HG03066 (cell line): ENCODE data around the gene MAOA.
"Not testable (repeated sequence)": the region's sequence is repeated elsewhere in the genome, so short reads cannot be mapped to it uniquely, and the experiment has no call there.

Experiments used
- ATAC-seq: cut with Tn5 transposase; IDR thresholded peaks from one replicate; pipeline ENCODE4 v1.9.1; 2021; ENCODE audit warnings: low read depth; ENCODE audit not compliant: unreplicated experiment

MAOA gene

DNA sequence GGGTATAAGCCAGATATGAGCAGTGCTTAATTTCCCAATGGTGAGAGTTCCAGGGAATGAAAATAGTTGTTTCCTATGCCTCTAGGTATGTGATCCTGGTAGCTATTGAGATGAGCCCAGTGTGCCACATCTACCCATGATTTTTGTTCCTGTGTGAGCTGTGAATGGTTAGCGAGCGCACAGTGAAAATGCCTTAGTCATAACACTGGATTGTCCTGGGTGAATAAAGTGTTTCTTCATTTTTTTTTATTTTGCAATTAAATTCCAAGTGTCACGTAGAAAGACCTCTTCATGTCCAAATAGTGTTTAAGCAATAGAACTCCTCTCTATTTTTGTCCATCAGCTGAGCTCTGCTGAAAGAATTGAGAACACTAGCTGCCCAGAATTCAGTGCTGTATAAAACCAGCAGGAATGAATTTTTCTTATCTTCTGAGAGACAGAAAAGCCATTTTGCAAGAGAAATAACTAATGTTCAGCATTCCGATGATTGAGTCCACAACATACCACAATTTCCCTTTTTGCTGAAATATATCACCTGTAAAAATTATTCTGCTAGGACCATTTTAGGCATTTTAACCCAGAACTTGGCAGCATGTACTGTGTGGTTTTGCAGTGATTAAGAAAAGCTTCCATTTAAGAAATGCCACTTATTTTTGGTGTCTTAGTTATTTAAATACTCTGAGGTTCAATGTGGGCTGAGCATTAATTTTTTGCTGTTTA is 5.6 kb downstream of the MAOA start:
- no peak for ATAC-seq

DNA sequence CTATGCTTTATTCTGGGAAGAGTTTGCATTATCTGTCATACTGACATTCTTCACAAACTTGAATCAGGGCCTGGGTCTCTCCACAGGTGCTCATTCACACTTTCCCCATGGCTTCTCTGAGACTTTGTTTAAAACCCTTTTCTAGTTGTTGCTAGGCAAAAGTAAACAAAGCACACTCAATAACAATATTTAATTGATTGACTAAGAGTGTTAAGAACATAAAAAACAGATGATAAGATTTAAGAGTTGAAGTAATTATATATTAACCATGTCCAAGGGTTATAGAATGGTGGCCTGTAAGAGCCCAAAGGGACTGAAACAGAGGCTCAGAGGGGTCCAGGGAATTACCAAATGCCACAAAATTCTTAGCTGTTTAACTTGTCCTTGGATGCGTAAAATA is 7.1 kb downstream of the MAOA start:
- no peak for ATAC-seq

DNA sequence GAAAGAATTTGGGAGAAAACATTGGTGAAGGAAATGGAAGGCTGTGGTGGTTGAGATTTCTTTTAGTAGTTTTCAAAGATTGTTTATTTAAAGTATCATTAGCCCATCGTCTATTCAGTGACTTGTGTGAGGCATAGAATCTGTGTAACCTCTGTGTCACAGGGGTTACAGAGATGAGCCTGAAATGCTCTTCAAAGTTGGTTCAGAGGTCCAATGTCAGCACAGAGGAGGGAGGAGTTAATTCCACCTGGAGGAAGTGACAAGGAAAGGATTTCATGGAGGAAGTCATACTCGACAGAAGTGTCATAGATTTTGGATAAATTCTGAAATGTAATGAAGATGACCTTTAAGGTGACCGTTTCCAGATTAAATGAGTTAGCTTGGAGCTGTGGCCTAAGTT is 8.2 kb downstream of the MAOA start:
- no peak for ATAC-seq

DNA sequence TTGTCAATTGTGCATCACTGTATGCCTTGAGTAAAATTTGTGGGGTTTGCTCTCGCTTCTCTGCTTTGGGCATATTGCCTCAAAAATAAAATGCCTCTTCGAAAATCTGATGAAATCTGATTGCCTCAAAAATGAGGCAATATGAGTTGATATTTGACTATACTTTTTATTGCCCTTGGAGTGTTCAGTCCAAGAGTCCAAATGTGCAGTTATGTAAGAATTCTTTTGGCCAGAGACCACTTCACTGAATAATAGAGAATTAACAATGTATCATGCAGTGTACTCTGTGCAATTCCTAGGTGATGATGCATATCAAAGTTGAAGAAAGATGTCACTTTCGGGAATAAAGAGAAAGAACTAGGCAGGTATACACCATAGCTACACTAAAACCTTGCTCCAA is 8.6 kb downstream of the MAOA start:
- ATAC-seq = no peak

DNA sequence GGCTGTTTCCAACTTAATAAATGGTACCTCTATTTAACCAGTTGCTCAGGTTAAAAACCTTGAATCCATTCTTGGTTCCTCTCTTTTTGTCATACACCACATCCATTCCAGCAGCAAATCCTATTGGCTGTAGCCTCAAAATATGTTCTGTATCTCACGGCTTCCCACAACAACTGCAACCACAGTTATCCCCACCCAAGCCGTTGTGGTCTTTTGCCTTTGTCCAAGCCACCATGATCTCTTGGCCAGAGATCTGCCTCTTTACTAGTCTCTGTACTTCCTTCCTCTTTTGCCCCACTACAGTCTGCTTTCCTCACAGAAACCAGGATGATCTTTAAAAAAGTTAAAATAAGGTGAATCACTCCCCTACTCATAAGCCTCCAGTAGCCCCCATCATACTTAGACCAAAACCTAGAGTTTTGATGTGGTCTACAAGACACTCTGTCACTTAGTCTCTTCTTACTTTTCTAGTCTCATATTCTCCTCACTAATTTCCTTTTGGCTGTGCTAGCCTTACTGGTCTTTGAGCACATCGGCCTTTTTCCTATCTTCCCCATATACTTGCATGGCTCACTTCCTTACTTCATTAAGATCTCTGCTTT is 10.3 kb downstream of the MAOA start:
- ATAC-seq = no peak

DNA sequence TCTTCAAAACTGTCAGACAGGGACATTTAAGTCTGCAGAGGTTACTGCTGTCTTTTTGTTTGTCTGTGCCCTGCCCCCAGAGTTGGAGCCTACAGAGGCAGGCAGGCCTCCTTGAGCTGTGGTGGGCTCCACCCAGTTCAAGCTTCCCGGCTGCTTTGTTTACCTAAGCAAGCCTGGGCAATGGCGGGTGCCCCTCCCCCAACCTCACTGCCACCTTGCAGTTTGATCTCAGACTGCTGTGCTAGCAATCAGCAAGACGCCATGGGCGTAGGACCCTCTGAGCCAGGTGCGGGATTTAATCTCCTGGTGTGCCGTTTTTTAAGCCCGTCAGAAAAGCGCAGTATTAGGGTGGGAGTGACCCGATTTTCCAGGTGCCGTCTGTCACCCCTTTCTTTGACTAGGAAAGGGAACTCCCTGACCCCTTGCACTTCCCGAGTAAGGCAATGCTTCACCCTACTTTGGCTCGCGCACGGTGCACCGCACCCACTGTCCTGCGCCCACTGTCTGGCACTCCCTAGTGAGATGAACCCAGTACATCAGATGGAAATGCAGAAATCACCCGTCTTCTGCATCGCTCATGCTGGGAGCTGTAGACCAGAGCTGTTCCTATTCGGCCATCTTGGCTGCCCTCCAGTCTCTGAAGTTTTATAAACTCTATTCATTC is 20.0 kb downstream of the MAOA start:
- not testable (repeated sequence) for ATAC-seq

DNA sequence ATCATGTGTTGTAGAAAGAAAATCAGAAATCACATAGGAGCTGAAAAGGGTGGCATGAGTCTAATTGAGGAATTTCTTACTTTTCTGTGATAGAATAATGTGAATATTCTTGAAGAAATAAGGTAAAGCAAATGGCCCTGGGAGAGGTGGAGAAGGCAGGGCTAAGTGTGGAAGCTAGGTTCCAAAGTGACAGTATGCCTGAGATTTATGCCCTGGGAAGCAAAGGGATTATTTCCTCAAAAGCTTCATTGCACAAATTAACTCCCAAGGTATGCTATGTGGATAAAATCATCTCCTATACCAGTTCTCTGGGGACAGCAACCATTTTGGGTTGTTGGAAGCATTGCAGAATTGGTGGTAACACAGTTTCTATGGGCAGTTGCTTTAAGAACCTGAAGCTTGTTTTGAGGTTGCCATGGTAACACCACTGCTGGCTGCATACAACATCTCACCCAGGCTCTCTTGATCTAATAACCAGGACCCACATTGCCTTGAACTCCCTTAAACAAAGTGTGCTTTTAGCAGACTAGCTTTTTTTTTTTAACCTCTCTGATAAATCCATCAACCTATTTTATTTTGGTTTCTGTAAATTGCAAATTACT is 21.0 kb downstream of the MAOA start:
- no peak for ATAC-seq

DNA sequence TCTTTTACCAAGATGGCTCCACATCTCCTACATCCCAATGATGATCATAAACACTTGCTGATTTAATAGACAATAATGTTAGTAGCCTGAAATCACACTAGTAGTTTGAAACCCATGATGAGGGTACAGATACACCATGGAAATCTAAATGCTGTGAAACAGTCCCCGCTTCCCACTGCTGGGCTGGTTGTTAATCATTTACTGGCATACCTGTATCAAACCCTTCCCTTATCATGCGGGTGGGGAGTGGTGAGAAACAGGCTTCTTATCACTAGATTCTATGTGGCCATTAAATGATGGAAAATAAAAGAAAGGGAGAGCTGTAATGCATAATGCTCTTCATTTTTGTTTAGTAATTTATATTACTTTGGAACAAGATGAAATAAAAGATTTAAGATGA is 21.9 kb downstream of the MAOA start:
- no peak for ATAC-seq

DNA sequence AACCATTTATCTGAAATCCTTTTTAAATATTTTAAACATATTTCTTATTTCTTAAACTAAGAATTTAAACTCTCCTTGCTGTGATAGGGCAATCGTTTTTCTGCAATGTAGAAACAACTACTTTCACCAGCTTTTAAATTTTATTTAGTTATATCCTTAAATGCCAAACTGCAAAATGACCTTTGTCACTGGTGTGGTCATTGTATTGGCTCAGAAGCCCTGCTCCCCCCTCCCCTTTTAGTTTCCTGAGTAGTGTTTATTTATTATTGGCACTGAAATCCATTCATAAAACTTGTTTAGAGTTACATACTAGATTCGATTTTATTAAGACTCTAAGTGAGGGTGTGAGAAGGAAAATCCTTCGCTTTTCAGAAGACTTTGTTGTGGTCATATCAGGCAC is 23.0 kb downstream of the MAOA start:
- ATAC-seq = no peak

DNA sequence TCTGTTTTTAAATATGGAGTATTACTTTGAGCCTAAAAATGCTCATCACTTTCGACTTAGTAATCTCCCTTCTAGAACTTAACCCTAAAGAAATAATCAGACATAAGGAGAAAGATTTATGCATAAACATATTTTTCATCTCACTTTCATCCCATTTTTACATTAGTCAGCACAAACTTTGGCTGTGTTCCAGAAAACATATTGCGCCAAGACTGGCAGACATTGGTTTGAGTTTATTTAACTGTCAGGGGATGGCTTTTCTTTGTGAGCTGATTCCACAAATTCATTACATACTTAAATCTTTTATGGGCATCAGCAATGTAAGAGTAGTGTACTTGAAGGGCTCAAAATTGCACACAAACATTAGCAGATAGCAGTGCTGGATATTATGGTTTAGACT is 23.7 kb downstream of the MAOA start:
- ATAC-seq = no peak

DNA sequence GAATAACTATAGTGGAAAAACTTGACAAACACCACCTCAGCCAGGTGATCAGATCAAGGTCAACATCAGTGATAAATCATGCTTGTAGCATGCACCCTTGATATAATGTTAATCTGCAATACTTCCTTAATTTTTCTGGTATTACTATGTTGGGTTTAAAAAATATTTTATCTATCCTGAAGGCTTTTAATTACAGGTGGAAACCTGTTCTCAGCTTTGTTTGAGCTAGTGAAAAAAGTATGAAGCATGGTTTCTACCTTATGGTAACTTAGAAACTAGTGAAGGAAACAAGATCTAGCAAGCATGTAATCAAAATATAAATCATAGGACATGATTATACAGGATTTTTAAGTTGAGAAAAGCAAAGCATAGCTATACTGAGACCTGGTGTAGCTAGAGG is 26.6 kb downstream of the MAOA start:
- ATAC-seq = no peak

DNA sequence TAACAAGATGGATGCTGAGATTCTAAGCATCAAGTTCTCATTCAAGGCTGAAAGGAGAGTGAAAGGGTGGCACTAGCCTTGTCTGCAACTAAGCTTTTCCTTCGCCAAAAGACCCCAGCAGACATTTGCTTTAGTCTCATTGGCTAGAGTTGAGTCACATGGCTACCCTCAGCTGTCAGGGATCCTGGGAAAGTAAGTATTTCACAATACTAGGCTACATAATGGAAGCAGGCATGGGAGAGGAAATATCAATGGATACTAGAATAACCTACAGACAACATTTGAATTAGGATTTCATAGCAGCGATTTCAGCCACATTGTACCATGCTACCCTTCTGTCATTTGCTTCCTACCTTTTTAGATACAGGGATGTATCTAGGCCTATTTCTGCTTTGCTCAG is 29.1 kb downstream of the MAOA start:
- no peak for ATAC-seq

DNA sequence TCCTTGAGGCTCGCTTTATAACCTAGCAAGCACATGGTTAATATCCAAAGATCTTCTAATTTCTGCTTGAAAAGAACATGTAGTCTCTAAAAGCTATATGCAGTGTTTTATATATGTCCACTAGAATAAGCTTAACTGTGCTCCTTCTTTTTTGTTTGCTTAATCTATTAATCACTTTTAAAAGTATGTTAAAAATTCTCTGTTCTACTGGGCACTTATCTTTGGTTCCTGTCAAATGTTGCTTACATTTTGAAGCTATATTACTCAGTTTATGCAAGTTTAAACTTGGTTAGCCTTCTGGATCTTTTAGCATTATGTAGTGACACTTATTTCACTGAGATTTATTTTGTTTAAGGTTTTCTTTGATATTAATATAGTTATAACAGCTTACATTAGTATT is 32.5 kb downstream of the MAOA start:
- ATAC-seq = no peak

DNA sequence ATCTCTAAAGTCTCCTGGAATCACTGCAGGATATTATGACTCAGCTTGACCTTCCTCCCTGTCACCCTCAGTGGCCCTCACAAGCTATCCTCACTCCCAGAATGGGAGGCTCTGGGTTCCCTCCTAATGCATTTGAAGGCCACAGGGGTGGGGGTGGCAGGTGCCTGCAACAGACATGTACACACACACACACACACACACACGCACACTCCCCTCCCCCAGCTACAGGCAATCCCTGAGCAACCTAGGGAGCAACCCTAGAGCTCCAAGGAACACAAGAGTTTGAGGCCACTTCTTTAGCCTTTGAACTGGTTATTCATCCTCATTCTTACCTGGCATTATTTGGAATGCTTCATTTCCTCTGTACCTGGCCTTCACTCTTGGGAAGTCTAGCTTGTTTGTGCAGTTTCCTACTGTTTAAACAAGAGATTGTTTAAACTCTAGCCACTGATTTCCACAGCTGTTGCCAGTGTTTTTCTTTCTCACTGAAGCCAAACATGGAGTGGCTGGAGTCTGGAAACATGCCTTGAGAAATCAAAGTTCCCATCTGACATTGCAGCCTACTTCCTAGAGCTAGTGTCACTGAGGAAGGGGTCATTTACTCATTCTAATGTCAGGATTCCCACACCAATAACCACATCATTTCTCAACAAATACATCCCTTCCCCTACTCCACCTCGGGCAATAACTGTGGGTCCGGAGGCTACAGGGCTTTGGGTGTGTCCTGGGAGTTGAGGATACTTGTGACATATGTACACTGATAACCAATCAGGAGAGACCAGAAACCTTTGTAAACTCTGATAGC is 37.7 kb downstream of the MAOA start:
- no peak for ATAC-seq

DNA sequence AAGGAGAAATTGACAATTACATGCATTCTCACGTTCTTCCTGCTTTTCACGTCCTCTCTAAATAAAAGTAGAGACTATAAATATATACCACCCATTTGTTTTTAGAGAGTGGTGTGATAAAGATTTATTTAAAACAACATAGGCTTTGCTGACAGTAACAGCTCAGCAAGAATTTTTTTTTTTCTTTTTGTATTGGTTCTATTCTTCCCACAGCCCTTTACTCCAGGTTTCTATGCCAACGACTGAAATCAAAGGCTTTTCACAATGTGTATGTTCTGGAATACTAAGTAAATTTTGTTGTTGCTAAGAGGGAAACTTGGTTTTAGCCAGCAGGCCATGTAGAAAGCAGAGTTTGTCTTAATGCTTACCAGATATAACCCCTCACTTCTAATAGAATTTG is 43.4 kb downstream of the MAOA start:
- no peak for ATAC-seq

DNA sequence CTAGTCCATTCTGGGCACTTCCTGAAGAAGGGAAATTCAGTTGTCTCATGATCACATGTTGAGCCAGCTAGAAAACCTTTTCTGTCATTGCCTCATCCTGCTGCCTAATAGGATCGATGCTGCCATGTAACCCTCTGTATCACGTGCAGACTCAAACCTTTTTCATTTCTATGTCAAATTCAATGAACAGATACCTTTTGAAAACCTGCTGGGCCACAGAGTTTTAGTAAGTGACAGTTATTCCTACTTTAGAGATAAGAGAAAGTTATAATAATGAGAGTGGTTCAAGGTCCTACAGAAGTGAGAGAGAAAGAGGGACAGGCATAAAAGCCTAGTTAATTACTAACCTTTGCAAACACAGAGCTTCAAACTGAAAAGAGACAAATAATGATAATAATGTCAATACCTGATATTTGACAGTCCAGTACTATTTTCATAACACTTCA is 46.0 kb downstream of the MAOA start:
- ATAC-seq = no peak

DNA sequence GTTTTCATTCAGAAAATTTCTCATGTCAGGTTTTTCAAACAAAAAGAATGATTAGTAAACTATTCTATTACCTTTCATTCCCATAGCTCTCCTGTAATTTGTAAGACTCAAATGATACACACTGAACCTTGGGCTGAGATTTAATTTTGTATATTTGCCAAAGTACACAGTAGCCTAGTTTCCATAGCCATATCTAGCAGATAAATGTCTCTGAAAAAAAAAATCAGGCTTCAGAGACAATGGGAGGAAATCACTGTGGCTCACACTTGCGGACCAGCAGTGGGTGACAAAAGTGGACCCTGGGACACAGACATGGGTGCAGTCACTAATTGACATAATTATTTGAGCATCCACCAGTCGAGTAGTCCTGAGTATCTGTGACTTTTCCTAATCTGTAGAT is 46.6 kb downstream of the MAOA start:
- ATAC-seq = no peak

DNA sequence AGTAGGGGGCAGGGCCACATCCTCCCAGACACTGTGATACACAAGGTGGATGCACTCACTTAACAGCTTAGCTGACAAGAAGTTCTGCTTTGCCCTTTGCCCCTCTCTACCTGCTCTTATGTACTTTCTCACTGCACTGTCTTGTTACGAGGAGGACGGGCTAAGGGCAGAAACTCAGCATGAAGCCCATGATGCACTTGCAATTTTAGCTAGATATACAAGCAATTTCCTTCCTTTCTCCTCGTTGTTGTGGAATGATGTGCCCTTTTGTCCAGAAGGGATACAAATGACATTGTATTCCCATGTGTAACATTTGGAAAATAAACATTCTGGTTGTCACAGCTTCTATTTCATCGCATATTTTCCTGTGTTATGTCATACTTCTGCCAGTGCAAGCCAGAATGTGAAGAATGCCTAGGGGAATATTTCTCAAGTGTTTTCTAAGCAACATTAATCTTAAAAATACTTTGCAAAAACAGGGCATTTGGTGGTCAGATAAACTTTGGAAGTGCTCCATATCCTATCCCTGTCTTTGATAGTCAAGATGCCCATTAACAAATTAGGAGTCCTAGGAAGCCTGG is 47.2 kb downstream of the MAOA start:
- no peak for ATAC-seq

DNA sequence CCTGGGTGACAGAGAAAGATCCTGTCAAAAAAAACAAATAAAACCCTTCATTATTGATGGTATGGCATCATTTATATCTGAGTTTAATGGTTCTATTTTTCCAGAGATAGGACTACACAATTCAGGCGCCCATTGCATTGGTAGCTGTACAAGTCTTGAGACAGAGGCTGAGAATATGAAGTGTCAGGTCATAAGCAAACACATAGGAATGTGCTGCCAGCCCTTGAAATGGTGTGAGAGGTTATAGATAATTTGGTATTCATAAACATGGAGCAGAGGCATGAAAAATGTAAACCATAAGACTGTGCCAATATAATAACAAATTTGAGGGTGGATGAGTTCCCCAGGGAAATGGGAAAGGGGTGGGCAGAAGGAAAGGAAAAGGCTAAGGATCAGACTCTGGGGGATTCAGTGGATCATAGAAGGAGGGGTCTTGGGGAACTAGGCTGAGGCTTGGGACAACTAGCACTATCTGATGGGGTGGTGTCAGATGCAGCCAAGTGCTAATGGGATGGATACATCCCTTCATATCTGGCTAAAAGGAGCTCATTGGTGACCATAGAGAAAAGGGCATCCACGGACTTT is 50.8 kb downstream of the MAOA start:
- ATAC-seq = no peak
